Measurements from ENCODE around the gene TSKU.

DNA sequence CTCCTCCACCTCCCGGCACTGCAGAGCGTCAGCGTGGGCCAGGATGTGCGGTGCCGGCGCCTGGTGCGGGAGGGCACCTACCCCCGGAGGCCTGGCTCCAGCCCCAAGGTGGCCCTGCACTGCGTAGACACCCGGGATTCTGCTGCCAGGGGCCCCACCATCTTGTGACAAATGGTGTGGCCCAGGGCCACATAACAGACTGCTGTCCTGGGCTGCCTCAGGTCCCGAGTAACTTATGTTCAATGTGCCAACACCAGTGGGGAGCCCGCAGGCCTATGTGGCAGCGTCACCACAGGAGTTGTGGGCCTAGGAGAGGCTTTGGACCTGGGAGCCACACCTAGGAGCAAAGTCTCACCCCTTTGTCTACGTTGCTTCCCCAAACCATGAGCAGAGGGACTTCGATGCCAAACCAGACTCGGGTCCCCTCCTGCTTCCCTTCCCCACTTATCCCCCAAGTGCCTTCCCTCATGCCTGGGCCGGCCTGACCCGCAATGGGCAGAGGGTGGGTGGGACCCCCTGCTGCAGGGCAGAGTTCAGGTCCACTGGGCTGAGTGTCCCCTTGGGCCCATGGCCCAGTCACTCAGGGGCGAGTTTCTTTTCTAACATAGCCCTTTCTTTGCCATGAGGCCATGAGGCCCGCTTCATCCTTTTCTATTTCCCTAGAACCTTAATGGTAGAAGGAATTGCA lies 13.5 kb downstream of the TSKU start:
- TF ChIP-seq EZH2phosphoT487 (IDR thresholded peaks at IDR 0.05; ENCODE audit: unreplicated experiment) (no peak), EZH2 (IDR thresholded peaks at IDR 0.05; ENCODE audit: low read depth, unreplicated experiment) (no peak), ZNF114 (CRISPR knock-in tag; IDR thresholded peaks at IDR 0.05) (no peak), CREB1 (CRISPR knock-in tag; IDR thresholded peaks at IDR 0.05; ENCODE audit: low read depth) (no peak), REST (IDR thresholded peaks at IDR 0.05; ENCODE audit: unreplicated experiment) (no peak), POLR2AphosphoS5 (IDR thresholded peaks at IDR 0.05; ENCODE audit: low read depth) (no peak), ETS1 (IDR thresholded peaks at IDR 0.05) (no peak), ZNF331 (CRISPR knock-in tag; IDR thresholded peaks at IDR 0.05; ENCODE audit: low read depth) (no peak), JUNB (IDR thresholded peaks at IDR 0.05; ENCODE audit: unreplicated experiment) (no peak), NANOG (IDR thresholded peaks at IDR 0.05; ENCODE audit: borderline replicate concordance) (no peak)
- TF ChIP-seq, protein P1, sequence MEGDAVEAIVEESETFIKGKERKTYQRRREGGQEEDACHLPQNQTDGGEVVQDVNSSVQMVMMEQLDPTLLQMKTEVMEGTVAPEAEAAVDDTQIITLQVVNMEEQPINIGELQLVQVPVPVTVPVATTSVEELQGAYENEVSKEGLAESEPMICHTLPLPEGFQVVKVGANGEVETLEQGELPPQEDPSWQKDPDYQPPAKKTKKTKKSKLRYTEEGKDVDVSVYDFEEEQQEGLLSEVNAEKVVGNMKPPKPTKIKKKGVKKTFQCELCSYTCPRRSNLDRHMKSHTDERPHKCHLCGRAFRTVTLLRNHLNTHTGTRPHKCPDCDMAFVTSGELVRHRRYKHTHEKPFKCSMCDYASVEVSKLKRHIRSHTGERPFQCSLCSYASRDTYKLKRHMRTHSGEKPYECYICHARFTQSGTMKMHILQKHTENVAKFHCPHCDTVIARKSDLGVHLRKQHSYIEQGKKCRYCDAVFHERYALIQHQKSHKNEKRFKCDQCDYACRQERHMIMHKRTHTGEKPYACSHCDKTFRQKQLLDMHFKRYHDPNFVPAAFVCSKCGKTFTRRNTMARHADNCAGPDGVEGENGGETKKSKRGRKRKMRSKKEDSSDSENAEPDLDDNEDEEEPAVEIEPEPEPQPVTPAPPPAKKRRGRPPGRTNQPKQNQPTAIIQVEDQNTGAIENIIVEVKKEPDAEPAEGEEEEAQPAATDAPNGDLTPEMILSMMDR (conservative IDR thresholded peaks at IDR 0.05; ENCODE audit: low read depth in 2 of 2): no peak

All from GM23338 (cell line).